B cell (primary cell): ENCODE results near the gene RHOBTB3.

Experiments
- CTCF ChIP-seq: fragments of 200-600 bp; IDR thresholded peaks from one replicate; pipeline ENCODE4 v1.8.0; 2022; ENCODE audit warnings: antibody characterized with exemption, mild to moderate bottlenecking
- EZH2 ChIP-seq: IDR thresholded peaks from 2 replicates; pipeline ENCODE4 v1.6.1; 2012; ENCODE audit warnings: borderline replicate concordance, low read depth, mild to moderate bottlenecking, moderate library complexity, low read length; ENCODE audit not compliant: insufficient read depth, poor library complexity, severe bottlenecking

GRCh38 chr5:95689680-95690079, 41.5 kb upstream of the RHOBTB3 start:
- TF ChIP-seq CTCF, result no peak
- no peak for TF ChIP-seq EZH2
